NK-92 (cell line): ENCODE measurements around the gene RPL29.

Source experiments
- DNase-seq: peaks from one replicate; lab custom pipeline; 2025; ENCODE audit not compliant: unreplicated experiment; lab: John Stamatoyannopoulos, UW

RPL29 gene

DNA sequence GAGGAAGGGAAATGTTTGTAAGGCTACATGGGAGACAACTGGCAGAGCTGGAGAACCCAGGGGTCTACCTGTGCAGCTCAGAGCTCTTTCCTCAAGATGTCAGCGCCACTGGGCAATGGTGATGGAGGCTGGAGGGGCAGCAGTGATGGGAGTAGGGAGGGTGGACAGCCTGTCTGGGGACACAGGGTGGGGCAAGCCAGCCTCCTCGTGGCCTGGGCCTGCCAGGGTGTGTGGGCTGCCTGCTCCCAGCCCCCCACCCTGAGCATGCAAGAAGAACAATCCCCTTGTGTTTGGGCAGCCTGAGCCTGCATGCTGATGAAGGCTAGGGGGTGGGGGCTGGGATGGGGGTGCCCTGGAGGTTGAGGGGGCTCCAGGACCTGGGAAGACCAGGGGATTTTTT is 29.7 kb downstream of the RPL29 start:
- DNase-seq = no peak

DNA sequence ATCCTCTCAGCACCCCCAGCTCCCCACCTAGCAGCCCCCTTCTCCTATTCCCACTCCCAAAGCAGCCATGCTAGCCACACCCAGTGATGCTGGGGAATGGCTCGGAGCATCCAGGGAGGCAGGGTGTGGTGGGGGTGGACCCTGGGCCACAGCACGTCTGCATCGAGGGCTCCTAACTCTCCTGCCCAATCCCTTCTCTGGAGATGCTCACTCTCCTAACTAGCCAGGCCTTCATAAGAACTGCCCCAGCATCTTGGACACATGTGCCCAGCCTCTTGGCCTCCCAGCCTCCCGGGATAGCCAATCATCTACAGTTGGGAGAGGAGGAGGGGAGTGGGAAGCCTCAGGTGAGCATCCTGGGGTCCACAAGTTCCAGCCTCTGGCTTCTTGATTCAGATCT is 31.2 kb downstream of the RPL29 start:
- DNase-seq = no peak

DNA sequence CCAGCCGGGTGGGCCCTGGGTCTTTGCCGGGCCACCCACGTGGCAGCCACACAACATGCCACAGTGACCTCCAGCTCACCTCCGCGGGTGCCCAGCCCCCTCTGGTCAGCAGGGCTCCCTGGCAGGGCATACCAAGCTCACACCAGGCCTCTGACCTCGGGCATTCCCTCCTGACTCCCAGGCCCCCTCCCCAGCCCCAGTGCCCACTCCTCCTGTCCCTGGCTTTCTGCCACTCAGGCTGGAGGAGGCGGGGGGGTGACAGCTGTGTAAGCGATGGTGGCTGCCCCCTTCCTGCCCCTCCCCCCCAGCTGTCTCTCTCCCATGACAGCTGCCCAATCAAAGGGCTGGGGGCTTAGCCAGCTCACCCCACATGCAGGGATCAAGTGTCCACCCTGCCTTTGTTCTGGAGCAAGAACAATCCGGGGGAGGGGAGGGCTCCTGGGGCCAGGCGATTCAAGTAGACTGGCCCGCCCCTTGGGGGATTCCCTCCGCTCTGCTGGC is 31.7 kb downstream of the RPL29 start:
- DNase-seq = no peak

DNA sequence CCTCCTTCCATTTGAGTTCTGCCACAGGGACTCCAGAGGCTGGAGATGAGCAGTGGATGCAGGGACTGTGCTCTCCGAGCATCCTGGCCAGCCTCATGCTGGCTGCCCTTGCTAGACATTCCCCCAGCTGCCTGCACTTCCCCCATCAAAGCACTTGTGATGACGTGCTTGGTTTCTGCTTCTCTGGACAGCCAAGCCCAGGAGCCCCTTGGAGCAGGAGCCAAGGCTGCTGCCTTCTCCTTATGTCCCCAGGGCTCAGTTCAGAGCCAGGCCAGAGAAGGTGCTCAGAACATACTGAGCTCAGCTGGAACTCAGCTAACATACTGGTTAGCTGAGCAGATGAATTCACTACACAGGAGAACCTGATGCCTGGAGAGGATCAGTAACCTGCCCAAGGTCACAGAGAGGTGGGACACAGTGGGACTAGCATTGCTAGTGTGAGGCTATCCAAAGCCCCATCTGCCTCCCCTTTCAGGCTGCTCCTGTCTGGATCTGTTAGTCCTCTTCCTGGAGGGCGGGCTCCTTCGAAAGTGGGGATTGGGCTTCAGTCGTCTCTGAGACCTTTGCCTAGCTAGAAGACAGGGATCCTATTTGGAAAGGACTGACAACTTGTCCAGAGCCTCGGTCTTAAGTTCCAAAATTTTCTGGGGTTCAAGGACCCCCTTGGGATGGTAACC is 32.7 kb downstream of the RPL29 start:
- no peak for DNase-seq

DNA sequence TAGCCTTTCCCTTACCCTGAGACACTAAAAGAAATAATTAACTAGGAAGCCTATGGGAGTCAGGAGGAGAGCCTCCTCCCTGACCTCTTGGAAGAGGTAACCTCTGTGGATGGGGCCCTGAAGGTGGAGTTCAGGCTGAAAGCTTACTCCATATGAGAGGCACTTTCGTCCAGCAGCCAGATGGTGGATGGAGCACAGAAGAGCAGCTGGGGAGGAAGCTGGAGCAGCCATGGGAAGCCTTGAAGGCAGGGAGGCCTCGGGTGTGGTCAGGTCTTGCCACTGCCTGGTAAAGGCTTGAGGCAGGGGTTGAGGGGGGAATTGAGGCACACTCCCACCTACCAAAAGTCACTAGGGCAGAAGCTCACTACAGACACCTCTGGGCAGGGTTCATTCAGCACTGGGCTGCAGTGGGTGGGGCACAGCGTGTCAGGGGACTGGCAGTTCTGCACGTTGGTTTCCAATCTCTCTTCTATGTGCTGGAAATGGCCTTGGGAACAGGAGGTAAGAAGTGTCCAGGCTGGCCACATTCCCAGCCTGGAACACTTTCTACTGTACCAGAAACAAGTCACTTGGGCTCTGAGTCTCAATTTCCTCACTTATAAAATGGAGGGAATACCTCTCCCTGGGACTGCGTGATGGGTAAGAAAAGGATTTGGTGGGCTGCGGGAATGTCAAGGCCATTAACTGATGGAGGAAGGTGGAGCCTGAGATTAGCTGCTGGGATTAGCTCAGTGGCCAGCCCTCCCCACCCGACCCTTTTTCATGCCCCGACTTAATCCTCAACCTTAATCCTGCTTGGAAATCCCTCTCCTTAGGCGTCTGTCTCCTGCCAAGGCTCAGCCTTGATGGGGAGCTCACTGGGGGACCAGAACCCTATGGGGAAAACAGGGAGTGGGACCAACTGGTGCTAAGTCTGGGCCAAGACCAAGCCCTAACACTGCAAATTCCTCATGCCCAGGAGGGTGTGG is 33.8 kb downstream of the RPL29 start:
- no peak for DNase-seq

DNA sequence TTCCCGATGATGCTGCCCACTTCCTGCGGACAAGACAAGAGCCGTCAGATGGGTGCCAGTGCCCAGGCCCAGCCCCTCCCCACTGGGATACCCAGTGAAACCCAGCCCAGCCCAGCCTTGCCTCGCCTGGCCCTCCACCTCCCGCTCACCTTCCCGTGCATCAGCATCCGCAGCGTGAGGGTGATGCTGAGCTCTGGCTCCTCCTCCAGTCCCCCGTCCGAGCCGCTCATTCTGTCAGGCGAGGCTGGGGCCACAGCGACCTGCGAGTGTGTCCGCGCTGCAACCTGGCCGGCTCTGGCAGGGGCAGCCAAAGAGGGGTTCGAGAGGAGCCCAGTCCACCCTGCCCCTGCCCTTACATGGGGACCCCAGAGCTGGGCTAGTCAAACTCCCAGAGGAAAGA is 34.7 kb downstream of the RPL29 start:
- no peak for DNase-seq

DNA sequence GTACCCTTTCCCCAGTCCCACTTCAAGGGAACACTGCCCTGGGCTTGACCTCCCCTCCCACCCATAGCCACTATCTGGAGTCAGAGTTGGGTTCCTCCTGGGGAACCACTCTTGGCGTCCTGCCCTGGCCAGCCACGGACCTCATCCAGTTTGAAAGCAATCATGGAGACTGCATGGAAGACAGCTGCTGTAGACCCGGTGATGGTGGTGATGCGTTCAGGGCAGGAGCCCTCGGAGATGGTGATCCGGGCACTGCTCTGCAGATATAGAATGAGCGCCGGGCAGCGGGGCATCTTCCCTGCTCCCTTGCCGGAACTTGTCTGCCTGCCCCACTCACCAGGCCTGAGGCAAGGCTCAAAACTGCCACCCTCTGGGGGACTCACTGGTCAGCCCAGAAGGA is 35.3 kb downstream of the RPL29 start:
- no peak for DNase-seq

DNA sequence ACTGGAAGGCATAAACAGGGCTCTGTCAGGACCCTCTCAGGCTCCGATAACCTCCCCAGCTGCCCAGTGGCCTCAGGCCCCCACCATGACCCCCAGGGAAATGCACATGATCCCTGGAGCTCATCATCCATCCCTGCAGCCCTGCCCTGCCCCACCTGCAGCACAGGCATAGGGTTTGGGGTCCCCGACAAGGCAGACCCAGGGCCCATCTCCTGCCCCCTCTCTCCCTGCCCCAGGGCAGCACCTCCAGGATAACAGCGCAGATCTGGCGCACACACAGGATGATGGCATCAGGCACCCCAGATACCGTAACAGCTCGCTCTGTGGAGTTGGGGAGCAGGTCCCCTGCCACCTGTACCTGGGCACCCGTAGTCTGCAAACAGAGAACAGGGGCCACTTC is 36.0 kb downstream of the RPL29 start:
- DNase-seq = no peak

DNA sequence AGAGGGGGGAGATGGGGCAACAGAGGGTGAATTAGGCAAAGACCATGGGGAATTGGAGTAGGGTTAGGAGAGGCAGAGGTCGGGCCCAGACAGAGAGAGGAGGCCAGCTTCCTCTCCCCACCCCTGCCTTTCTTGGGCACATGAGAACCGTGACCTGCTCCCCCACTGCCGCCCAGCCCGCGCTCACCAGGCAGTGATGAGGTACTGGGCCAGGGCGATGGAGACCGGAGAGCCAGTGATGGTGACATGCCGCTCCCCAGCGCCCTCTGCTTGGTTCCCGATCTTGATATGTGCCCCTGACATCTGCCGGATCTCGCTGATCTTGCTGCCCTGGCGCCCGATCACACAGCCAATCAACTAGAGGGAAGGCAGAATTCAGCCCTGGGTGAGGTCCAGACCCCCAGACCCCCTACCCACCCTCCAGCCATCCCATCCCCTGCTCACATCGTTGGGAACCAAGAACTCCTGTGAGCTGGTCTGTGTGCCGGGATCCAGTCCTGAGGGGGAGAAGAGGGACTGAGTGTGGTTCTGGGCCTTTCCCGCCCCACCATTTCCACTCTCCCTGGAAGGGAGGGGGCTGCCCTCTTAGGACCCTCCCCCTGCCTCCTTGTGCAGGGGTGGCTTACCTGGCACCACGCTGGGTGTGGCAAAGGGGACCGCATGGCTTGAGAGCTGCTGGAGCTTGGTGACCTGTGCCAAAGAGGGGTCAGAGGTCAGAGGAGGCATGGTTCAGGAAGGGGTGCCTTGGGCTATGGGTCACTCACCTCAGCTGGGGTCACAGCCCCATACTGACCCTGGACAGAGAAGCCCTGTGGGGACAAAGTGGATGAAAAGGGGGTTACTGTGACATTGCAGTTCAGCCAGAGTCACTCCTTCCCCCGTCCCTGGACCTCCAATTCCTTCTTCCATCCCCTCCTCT is 36.8 kb downstream of the RPL29 start:
- DNase-seq = no peak

DNA sequence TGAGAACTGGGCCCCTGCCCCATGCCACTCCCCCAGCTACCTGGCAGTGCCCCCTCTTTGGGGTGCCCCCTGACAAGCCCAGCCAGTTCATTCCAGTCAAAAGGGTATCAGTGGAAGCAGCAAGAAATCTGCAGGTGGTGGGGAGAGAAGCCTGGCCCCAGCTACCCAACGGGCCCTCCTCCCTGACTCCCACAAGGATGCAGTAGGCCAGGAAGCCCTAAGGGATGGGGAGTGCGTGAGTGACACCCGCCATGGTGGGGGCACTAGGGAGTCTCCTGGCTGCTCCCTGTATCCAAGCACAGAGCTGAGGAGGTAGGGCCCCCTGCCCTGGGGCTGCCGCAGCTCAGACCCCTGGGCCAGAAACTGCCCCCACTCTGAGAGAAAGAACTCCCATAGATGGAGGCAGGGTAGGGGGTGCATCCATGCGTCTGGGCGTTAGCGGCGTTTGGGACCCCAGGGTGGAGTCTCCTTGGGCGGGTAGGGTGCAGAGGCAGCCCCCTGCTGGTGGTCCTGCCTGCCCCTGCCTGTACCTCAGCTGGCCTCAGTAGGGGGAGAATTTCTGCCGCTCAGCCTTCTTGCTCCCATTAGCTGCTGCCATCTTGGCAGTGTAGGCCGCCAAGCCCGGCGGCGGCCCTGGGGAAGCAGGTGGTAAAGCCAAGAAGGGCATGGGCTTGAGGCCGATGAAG is 38.0 kb downstream of the RPL29 start:
- no peak for DNase-seq

DNA sequence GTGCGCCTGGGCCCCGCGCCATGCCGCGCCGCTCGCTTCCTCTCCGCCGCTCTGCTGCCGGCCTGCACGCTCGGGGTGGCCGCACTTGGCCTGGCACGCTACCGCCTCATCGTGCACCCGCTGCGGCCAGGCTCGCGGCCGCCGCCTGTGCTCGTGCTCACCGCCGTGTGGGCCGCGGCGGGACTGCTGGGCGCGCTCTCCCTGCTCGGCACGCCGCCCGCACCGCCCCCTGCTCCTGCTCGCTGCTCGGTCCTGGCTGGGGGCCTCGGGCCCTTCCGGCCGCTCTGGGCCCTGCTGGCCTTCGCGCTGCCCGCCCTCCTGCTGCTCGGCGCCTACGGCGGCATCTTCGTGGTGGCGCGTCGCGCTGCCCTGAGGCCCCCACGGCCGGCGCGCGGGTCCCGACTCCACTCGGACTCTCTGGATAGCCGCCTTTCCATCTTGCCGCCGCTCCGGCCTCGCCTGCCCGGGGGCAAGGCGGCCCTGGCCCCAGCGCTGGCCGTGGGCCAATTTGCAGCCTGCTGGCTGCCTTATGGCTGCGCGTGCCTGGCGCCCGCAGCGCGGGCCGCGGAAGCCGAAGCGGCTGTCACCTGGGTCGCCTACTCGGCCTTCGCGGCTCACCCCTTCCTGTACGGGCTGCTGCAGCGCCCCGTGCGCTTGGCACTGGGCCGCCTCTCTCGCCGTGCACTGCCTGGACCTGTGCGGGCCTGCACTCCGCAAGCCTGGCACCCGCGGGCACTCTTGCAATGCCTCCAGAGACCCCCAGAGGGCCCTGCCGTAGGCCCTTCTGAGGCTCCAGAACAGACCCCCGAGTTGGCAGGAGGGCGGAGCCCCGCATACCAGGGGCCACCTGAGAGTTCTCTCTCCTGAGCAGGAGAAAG is 39.6 kb downstream of the RPL29 start:
- DNase-seq = no peak

DNA sequence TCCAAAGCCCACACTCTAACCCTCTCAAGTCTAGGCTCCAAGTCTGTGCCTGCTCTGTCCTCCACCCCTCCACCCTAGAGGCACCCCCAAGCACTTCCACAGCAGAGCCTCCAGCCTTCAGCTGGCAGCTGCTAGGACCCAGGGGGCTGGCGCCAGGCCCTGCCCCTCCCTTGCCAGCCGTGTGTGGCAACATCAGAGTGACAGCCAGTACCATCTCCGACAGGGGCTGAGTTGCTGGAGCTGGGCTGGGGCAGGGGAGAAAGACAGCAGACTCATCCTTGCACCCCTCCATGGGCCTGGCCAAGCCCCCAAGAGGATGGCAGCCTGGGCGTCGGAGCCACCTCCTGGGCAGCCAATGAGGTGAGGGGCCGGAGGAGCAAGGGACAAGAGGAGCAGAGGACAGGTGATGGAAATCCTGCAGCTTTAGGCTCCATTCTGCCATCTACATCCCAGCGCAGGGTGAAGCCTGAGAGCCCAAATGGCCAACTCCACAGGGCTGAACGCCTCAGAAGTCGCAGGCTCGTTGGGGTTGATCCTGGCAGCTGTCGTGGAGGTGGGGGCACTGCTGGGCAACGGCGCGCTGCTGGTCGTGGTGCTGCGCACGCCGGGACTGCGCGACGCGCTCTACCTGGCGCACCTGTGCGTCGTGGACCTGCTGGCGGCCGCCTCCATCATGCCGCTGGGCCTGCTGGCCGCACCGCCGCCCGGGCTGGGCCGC is 40.4 kb downstream of the RPL29 start, which contains the start of gene GPR62:
Gene GPR62 (plus strand): TSS at position 207 of the 718 bp plus-strand sequence. CDS start 272 bp downstream, at position 479.
- no peak for DNase-seq

DNA sequence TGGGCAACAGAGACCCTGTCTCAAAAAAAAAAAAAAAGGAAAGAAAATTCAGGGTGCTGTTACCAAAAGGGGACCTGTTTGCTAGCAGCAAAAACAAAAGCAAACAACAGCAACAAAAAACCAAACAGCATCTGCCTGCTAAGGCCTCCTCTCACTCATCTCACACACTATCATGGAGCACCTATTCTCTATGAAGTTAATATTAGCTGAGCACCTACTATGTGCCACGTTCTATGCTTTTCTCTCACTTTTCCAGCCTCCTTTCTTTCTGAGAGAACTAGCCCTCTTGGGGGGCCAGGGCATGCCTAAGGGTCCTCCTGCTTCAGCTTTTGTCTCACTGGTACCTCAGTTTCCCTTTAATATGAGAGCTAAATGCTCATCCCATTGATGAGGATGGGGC is 41.0 kb downstream of the RPL29 start:
- no peak for DNase-seq

DNA sequence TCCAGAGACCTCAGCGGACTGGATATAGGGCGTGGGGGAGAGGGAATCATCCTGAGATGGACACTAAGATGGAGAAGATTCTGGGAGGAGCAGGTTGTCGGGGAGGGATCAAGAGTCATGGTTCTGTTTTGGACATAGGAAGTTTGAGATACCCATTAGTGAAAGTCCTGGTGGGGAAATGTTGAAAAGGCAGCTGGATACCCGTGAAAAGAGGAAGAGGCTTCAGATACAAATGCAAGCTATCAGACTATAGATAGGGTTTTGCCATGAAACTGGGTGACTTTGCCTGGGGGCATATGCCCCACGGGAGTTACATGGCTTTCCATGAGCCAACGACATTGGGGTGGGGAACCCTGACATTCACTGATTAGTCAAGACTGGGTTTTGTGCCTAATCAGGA is 41.6 kb downstream of the RPL29 start:
- DNase-seq = no peak

DNA sequence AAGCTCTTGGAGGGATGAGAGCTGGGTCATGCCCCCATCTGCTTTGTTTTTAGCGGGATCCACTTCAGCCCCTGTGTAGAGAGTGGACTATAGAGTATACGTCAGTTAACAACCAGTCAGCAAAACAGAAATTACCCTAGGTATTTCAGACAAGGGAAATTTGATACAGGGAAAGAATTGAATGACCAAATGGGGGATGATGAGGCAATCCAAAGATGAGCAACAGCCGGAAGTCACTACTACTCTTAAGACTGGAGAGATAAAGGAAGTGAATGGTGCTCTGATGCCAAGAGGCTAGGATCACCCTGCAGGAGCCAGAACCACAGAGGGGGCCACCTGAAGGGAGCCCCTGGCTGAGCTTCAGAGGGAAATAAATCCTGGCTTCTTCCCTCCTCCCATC is 42.2 kb downstream of the RPL29 start:
- DNase-seq = no peak

DNA sequence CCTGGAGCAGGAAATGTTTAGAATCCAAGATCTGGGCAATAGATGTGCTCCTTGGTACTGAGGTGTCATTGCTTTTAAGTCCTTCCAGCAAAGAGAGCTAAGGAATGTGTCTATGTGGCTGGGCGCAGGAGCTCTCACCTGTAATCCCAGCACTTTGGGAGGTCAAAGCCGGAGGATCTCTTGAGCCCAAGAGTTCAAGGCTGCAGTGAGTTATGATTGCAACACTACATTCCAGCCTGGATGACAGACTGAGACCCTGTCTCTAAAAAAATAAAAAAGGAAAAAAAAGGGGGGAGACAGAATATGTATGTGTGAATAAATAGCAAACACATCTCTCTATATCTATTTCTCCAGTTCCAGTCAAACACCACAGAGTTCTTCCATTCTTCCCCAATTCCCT is 44.8 kb downstream of the RPL29 start:
- DNase-seq = no peak

DNA sequence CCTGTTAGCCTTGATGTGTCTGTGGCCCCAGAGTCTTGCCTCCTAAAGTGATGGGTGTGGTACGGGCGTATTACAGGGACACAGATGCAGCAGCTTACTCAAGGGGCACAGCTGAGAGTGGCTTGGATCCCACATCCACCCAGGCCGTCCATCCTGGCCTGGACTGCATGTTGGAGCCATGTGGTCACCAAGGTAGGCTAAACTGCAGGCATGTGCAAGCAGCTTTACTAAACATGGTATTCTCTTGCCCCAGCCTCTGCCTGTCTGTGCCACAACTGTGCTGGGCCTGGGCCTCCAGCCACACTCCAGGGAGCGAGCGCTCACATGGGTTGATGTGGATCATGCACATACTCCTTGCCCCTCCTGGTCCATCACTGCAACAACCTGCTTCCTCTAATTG is 46.6 kb downstream of the RPL29 start:
- no peak for DNase-seq

DNA sequence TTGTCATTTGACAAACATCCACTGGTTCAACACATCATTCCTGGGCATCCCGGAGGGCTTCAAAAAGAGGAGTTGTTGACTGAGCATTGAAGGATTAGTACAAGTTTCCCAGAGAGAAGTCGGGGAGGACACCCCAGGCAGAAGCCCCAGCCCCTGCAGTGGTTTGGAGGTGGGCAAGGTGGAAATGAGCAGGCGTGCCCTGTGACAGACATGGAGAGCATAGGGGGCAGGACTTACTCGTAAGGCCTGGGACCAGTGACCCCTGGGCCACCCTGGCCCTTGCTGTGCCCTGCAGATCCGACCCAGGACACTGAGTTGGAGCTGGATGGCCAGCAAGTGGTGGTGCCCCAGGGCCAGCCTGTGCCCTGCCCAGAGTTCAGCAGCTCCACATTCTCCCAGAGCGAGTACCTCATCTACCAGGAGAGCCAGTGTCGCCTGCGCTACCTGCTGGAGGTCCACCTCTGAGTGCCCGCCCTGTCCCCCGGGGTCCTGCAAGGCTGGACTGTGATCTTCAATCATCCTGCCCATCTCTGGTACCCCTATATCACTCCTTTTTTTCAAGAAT is 47.6 kb downstream of the RPL29 start:
- no peak for DNase-seq
